CD4-positive, CD25-positive, alpha-beta regulatory T cell (primary cell): ENCODE results near the gene MCM3AP. TPM values are rescaled to one million over a fixed set of nuclear protein-coding genes. Genes with fewer than 3 reads are reported as not detected.

Source experiments
- ATAC-seq, 2 donors: fragments of 150-1000 bp; cut with Tn5 transposase; one replicate each; pipeline ENCODE4 v1.10.0; 2021; ENCODE audit warnings: low read depth in 2 of 2, moderate number of reproducible peaks in 2 of 2, moderate library complexity in 1 of 2
- DNase-seq, 3 donors: peaks; one replicate each; pipeline versions ENCODE4 v3.0.0 to v3.0.0-alpha.2; 2012 to 2022; ENCODE audit warnings: mixed read lengths in 1 of 3
- H3K27ac ChIP-seq: one replicate; pipeline ENCODE4 v1.7.0; 2013; ENCODE audit warnings: mild to moderate bottlenecking, low read length; ENCODE audit not compliant: insufficient read depth, poor library complexity, severe bottlenecking
- H3K27me3 ChIP-seq: one replicate; pipeline ENCODE4 v1.7.0; 2013; ENCODE audit warnings: low read length; ENCODE audit not compliant: control insufficient read depth, insufficient read depth
- H3K36me3 ChIP-seq: one replicate; pipeline ENCODE4 v1.7.0; 2013; ENCODE audit warnings: mild to moderate bottlenecking, low read length, moderate library complexity; ENCODE audit not compliant: control insufficient read depth, insufficient read depth
- H3K4me1 ChIP-seq: 2 replicates; pipeline ENCODE4 v1.7.0; 2013; ENCODE audit warnings: mild to moderate bottlenecking, low read length; ENCODE audit not compliant: insufficient read depth, control insufficient read depth, poor library complexity, severe bottlenecking
- H3K4me3 ChIP-seq: one replicate; pipeline ENCODE4 v1.7.0; 2013; ENCODE audit warnings: low read depth, mild to moderate bottlenecking, low read length, moderate library complexity
- H3K9me3 ChIP-seq, 2 experiments: 1 replicate in 1 of 2; 2 replicates in 1 of 2; pipeline ENCODE4 v1.7.0; 2013; ENCODE audit warnings: low read length in 2 of 2, mild to moderate bottlenecking in 1 of 2, moderate library complexity in 1 of 2; ENCODE audit not compliant: control insufficient read depth in 2 of 2
- H3K27ac Mint-ChIP-seq, 3 donors: one replicate each; pipeline ENCODE4 v1.8.0; 2020 to 2022; ENCODE audit warnings: mild to moderate bottlenecking in 3 of 3, mixed read lengths in 3 of 3, moderate library complexity in 2 of 3
- H3K27me3 Mint-ChIP-seq: one replicate; pipeline ENCODE4 v1.8.0; 2022; ENCODE audit warnings: mild to moderate bottlenecking, mixed read lengths
- H3K36me3 Mint-ChIP-seq: one replicate; pipeline ENCODE4 v1.8.0; 2020; ENCODE audit warnings: mixed read lengths
- H3K4me1 Mint-ChIP-seq, 4 donors: one replicate each; pipeline ENCODE4 v1.8.0; 2020 to 2022; ENCODE audit warnings: mixed read lengths in 4 of 4, mild to moderate bottlenecking in 1 of 4
- H3K4me3 Mint-ChIP-seq, 4 donors: one replicate each; pipeline ENCODE4 v1.8.0; 2020 to 2022; ENCODE audit warnings: mild to moderate bottlenecking in 4 of 4, mixed read lengths in 4 of 4, moderate library complexity in 3 of 4
- H3K9me3 Mint-ChIP-seq, 7 donors: one replicate each; pipeline ENCODE4 v1.8.0; 2020 to 2022; ENCODE audit warnings: mixed read lengths in 7 of 7, mild to moderate bottlenecking in 3 of 7, moderate library complexity in 2 of 7
- polyA plus RNA-seq, 4 donors: library from polyadenylated mRNA; unstranded; fragments of 300-500 nt; fragmentation: Illumina TruSeq; gene quantifications; one replicate each; pipeline ENCODE4 v1.2.3, GENCODE V29; 2021
- total RNA-seq: library from RNA; stranded (reverse); gene quantifications from one replicate; pipeline ENCODE4 v1.2.3, GENCODE V29; 2022

Gene MCM3AP
- total and polyA plus RNA-seq, 5 donors from 2014 or later, result 30.7 to 139 (median 45.3) TPM

DNA sequence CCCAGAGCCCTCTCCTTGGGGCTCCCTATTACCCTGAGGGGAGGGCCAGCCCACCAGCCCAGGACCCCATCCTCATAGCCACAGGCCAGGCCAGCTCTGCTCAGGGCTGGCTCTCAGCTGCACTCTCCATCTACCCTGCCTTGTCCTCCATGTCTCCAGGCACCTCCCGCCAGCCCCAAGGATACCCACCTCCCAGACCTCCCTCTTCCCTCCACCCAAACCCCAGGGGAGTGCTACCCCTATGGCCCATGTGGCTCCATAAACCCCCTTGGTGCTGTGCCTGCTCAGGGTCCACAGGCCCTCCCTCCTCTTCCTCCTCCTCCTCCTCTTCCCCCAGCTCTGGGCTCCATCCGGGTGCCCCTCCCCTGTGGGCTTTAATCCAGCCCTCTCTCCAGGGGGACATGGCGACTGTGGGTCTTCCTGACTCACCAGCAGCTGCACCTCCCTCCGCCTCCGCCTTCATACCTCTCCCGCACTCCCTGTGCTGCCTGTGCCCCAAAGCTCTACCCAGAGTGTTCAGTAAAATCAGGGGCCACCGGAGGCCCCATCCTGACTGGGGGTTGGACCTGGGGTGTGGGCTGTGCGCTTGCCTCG lies 9.9 kb upstream of the MCM3AP start:
- H3K27ac ChIP-seq, result no peak overlapping the region
- no peak for ATAC-seq
- peak overlapping the region in 1 of 4 donors; percentile 88 for H3K4me3 Mint-ChIP-seq

DNA sequence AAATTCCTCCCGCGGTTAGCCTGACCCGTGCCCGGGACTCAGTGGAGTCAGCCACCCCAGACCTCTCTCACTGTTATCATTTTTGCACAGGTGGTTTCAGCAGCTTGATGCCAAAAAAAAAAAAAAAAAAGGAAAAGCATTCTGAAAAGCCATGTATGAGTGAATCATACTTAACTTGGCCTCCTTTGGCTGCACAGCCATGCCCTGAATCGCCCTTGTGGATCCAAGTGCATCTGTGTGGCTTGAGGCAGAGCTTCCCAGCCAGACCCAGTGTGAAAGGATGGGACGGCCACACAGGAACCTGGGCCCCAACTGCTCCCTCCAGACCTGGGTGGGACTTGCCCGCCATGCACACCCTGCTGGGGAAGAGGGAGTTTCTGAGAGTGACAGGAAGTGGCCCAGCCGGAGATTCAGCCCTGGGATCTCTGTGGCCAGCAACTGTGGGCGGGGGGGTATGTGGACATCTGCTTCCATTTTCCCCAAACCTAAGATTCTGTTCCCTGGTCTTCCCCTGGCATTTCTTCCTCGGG lies 9.3 kb upstream of the MCM3AP start:
- ATAC-seq (no peak), DNase-seq (no peak)
- Mint-ChIP-seq H3K36me3 (peaks cover 13% of the 10 kb centered on the region), H3K9me3 (peaks cover 0 to 3% (median 0%) of the 10 kb centered on the region in 7 donors), H3K4me1 (peaks cover 0 to 23% (median 6%) of the 10 kb centered on the region in 4 donors), H3K27ac (peak overlapping the region in 1 of 3 donors; percentile 20), H3K27me3 (no peaks in the 10 kb centered on the region), H3K4me3 (no peak overlapping the region)
- H3K27ac ChIP-seq, result no peak overlapping the region
- peaks cover 7% of the 10 kb centered on the region for H3K36me3 ChIP-seq
- H3K4me1 ChIP-seq, result peaks cover 10% of the 10 kb centered on the region
- H3K27me3 ChIP-seq, result peaks cover 2% of the 10 kb centered on the region
- H3K9me3 ChIP-seq, result no peaks in the 10 kb centered on the region
- H3K4me3 ChIP-seq, result no peak overlapping the region

More for the DNA sequence above, 9.9 kb upstream of the MCM3AP start:
- peaks cover 2% of the 10 kb centered on the region for H3K27me3 ChIP-seq
- H3K4me3 ChIP-seq, result no peak overlapping the region
- Mint-ChIP-seq H3K4me1 (peaks cover 0 to 21% (median 3%) of the 10 kb centered on the region in 4 donors), H3K27me3 (no peaks in the 10 kb centered on the region), H3K36me3 (peaks cover 13% of the 10 kb centered on the region), H3K9me3 (peaks cover 0 to 3% (median 0%) of the 10 kb centered on the region in 7 donors), H3K27ac (peak overlapping the region in 1 of 3 donors; percentile 71)
- peaks cover 10% of the 10 kb centered on the region for H3K4me1 ChIP-seq
- H3K9me3 ChIP-seq, result no peaks in the 10 kb centered on the region
- no peak for DNase-seq
- peaks cover 7% of the 10 kb centered on the region for H3K36me3 ChIP-seq

- H3K4me3 ChIP-seq, result no peak overlapping the region
- H3K27me3 Mint-ChIP-seq, result no peaks in the 10 kb centered on the region
- peaks cover 0 to 3% (median 0%) of the 10 kb centered on the region in 7 donors for H3K9me3 Mint-ChIP-seq
- H3K4me3 Mint-ChIP-seq, result no peak overlapping the region
- no peaks in the 10 kb centered on the region for H3K9me3 ChIP-seq
- DNase-seq (no peak), ATAC-seq (no peak)
- peaks cover 4 to 41% (median 23%) of the 10 kb centered on the region in 4 donors for H3K4me1 Mint-ChIP-seq
- H3K27ac ChIP-seq, result no peak overlapping the region
- peaks cover 7% of the 10 kb centered on the region for H3K36me3 ChIP-seq
- peaks cover 19% of the 10 kb centered on the region for H3K36me3 Mint-ChIP-seq
- H3K27me3 ChIP-seq, result no peaks in the 10 kb centered on the region
- H3K4me1 ChIP-seq, result peaks cover 8% of the 10 kb centered on the region
- H3K27ac Mint-ChIP-seq, result no peak overlapping the region
Measured at GRCh38 chr21:46291561-46291960, 6.2 kb upstream of the MCM3AP start.

GRCh38 chr21:46289655-46290179 lies 4.3 kb upstream of the MCM3AP start:
- Mint-ChIP-seq H3K4me1 (peaks cover 10 to 48% (median 30%) of the 10 kb centered on the region in 4 donors), H3K36me3 (peaks cover 25% of the 10 kb centered on the region), H3K27ac (peak overlapping the region in 1 of 3 donors; percentile 80), H3K4me3 (peak overlapping the region in 2 of 4 donors; percentile 6 to 30), H3K27me3 (no peaks in the 10 kb centered on the region), H3K9me3 (no peaks in the 10 kb centered on the region)
- Histone ChIP-seq H3K9me3 (no peaks in the 10 kb centered on the region), H3K4me1 (peaks cover 18% of the 10 kb centered on the region), H3K27me3 (no peaks in the 10 kb centered on the region), H3K36me3 (peaks cover 7% of the 10 kb centered on the region), H3K4me3 (no peak overlapping the region), H3K27ac (no peak overlapping the region)
- no peak for DNase-seq
- no peak for ATAC-seq

DNA sequence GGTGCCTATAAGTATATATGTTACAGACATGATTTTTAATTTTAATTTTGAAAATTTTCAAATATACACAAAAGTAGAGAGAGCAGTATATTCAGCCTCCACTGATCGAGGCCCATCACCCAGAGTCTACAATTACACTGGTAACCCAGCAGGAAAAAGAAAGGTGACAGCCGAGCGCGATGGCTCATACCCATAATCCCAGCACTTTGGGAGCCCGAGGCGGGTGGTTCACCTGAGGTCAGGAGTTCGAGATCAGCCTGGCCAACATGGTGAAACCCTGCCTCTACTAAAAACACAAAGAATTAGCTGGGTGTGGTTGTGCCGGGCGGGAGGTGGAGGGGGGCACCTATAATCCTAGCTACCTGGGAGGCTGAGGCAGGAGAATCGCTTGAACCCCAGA lies 2.1 kb upstream of the MCM3AP start:
- H3K27me3 Mint-ChIP-seq, result no peaks in the 10 kb centered on the region
- Histone ChIP-seq H3K27ac (no peak overlapping the region), H3K4me3 (no peak overlapping the region), H3K4me1 (peaks cover 39% of the 10 kb centered on the region), H3K27me3 (no peaks in the 10 kb centered on the region), H3K36me3 (peaks cover 7% of the 10 kb centered on the region), H3K9me3 (no peaks in the 10 kb centered on the region)
- H3K4me1 Mint-ChIP-seq, result peaks cover 20 to 65% (median 44%) of the 10 kb centered on the region in 4 donors
- ATAC-seq (no peak), DNase-seq (no peak)
- H3K9me3 Mint-ChIP-seq, result no peaks in the 10 kb centered on the region
- peaks cover 32% of the 10 kb centered on the region for H3K36me3 Mint-ChIP-seq
- peak overlapping the region in 3 of 4 donors; percentile 88 to 100 (median 98) for H3K4me3 Mint-ChIP-seq
- no peak overlapping the region for H3K27ac Mint-ChIP-seq

GRCh38 chr21:46286648-46287002 lies 1.2 kb upstream of the MCM3AP start:
- Histone ChIP-seq H3K27ac (peak overlapping the region; percentile 92), H3K9me3 (no peaks in the 10 kb centered on the region), H3K4me1 (peaks cover 48% of the 10 kb centered on the region), H3K27me3 (no peaks in the 10 kb centered on the region), H3K4me3 (peak overlapping the region; percentile 90), H3K36me3 (peaks cover 8% of the 10 kb centered on the region)
- H3K27me3 Mint-ChIP-seq, result no peaks in the 10 kb centered on the region
- H3K36me3 Mint-ChIP-seq, result peaks cover 27% of the 10 kb centered on the region
- no peak for DNase-seq
- ATAC-seq, result peak in 1 of 2 donors; percentile 10
- H3K4me3 Mint-ChIP-seq, result peak overlapping the region; percentile 88 to 100 (median 98)
- peaks cover 20 to 72% (median 44%) of the 10 kb centered on the region in 4 donors for H3K4me1 Mint-ChIP-seq
- peaks cover 0 to 2% (median 0%) of the 10 kb centered on the region in 7 donors for H3K9me3 Mint-ChIP-seq
- H3K27ac Mint-ChIP-seq, result peak overlapping the region; percentile 92 to 98 (median 98)

GRCh38 chr21:46285761-46286647 lies 593 bp upstream of the MCM3AP start, which contains the start of gene YBEY:
TSS of gene YBEY (plus strand) at chr21:46286342. CDS start at chr21:46286914, 572 bp downstream.
- Mint-ChIP-seq H3K4me3 (peak within 1 kb of the TSS; percentile 88 to 100 (median 98)), H3K36me3 (peaks cover 28% of the 10 kb centered on the region), H3K9me3 (peaks cover 0 to 2% (median 0%) of the 10 kb centered on the region in 7 donors), H3K27me3 (no peaks in the 10 kb centered on the region), H3K27ac (peak within 1 kb of the TSS; percentile 92 to 98 (median 98)), H3K4me1 (peaks cover 20 to 77% (median 49%) of the 10 kb centered on the region in 4 donors)
- DNase-seq, result peak; percentile 80 to 95 (median 85)
- Histone ChIP-seq H3K27me3 (no peaks in the 10 kb centered on the region), H3K9me3 (no peaks in the 10 kb centered on the region), H3K4me1 (peaks cover 54% of the 10 kb centered on the region), H3K36me3 (peaks cover 9% of the 10 kb centered on the region), H3K27ac (peak within 1 kb of the TSS; percentile 92), H3K4me3 (peak within 1 kb of the TSS; percentile 94)
- ATAC-seq, result peak; percentile 85 to 89
